Measurements from ENCODE around the gene KCTD21.

DNA sequence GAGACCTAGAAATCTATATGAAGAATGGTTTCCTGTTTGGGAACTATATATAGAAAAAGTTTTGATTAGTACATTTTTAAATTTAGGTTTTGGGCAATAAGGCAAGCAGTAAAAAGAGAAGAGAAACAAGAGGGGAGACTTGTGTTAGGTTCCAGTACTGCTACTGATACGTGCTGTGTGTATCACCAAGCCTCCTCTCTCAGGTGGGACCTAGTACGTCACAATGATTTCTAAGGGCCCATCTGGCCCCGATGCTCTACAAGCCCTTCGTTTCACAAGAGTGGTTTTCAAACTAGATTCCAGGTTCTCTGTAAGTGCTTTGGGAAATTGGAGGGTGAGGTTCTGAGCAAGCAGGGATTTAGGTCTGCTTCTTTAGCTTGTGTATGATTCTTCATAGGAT lies 39.5 kb upstream of the KCTD21 start:
- TF ChIP-seq EZH2 (IDR thresholded peaks at IDR 0.05; ENCODE audit: insufficient read depth, poor library complexity, severe bottlenecking) (no peak), EZH2phosphoT487 (IDR thresholded peaks at IDR 0.05; ENCODE audit: insufficient read depth, low read depth) (no peak)
